K562 (cell line): ENCODE measurements around the gene VSIG4. TPM values are rescaled to one million over a fixed set of nuclear protein-coding genes. Genes with fewer than 3 reads are reported as not detected.

Source experiments
- COPS2 ChIP-seq: fragments of 450-650 bp; conservative IDR thresholded peaks from 2 replicates; pipeline ENCODE4 v1.6.1; 2016; ENCODE audit warnings: mild to moderate bottlenecking, moderate library complexity
- HDAC8 ChIP-seq: fragments of 450-650 bp; IDR thresholded peaks from 2 replicates; pipeline ENCODE4 v1.6.1; 2016; ENCODE audit warnings: mild to moderate bottlenecking, missing genetic modification characterization, moderate library complexity, missing compliant biosample characterization
- HNRNPUL1 ChIP-seq: fragments of 200-400 bp; formaldehyde crosslinking; IDR thresholded peaks from 2 replicates; pipeline ENCODE4 v1.6.1; 2017; ENCODE audit warnings: low read length
- KAT2B ChIP-seq: IDR thresholded peaks from one replicate; pipeline ENCODE4 v1.6.1; 2012; ENCODE audit warnings: low read depth, mild to moderate bottlenecking, control low read depth, inconsistent platforms, low read length, moderate library complexity
- NCOR1 ChIP-seq: fragments of 450-650 bp; IDR thresholded peaks from 2 replicates; pipeline ENCODE4 v1.6.1; 2016; ENCODE audit warnings: mild to moderate bottlenecking, moderate library complexity
- PCBP1 ChIP-seq: fragments of 200-400 bp; formaldehyde crosslinking; IDR thresholded peaks from 2 replicates; pipeline ENCODE4 v1.6.1; 2018; ENCODE audit warnings: mild to moderate bottlenecking, low read depth, low read length; ENCODE audit not compliant: poor library complexity, severe bottlenecking
- RBM15 ChIP-seq: fragments of 200-400 bp; formaldehyde crosslinking; IDR thresholded peaks from 2 replicates; pipeline ENCODE4 v1.6.1; 2018; ENCODE audit warnings: mild to moderate bottlenecking, low read length, moderate library complexity; ENCODE audit not compliant: insufficient read depth
- RBM17 ChIP-seq: fragments of 200-400 bp; formaldehyde crosslinking; IDR thresholded peaks from 2 replicates; pipeline ENCODE4 v1.6.1; 2017; ENCODE audit warnings: low read depth, mild to moderate bottlenecking, low read length, borderline replicate concordance
- SMARCA4 ChIP-seq: fragments of 450-650 bp; IDR thresholded peaks from 2 replicates; pipeline ENCODE4 v1.6.1; 2016
- ZC3H4 ChIP-seq: sonication (generic); formaldehyde crosslinking; IDR thresholded peaks from 2 replicates; pipeline ENCODE4 v1.9.0; 2021; ENCODE audit warnings: missing genetic modification reagents, borderline replicate concordance
- ZEB2 ChIP-seq: fragments of 450-650 bp; IDR thresholded peaks from 2 replicates; pipeline ENCODE4 v1.6.1; 2016
- ZNF124 ChIP-seq: sonication (generic); formaldehyde crosslinking; IDR thresholded peaks from 2 replicates; pipeline ENCODE4 v1.8.1; 2022; ENCODE audit warnings: missing genetic modification reagents
- ZNF174 ChIP-seq: fragments of 250-450 bp; sonication (Bioruptor Pico); IDR thresholded peaks from 2 replicates; pipeline ENCODE4 v1.4.0; 2020; ENCODE audit warnings: mild to moderate bottlenecking
- ZNF354B ChIP-seq: fragments of 250-450 bp; sonication (Bioruptor Pico); IDR thresholded peaks from 2 replicates; pipeline ENCODE4 v1.4.0; 2020
- ZNF408 ChIP-seq: fragments of 250-450 bp; sonication (Bioruptor Pico); IDR thresholded peaks from 2 replicates; pipeline ENCODE4 v1.4.0; 2020; ENCODE audit warnings: low read depth, mild to moderate bottlenecking, moderate library complexity
- ZSCAN29 ChIP-seq: fragments of 450-650 bp; IDR thresholded peaks from 2 replicates; pipeline ENCODE4 v1.6.1; 2017
- polyA plus RNA-seq, 8 experiments: library from polyadenylated mRNA; depleted of rRNA in 4 of 8; stranded (reverse) in 5 of 8; unstranded in 3 of 8; fragments of >200 nt; fragmentation: Nextera tagmentation in 2 of 8; fragmentation: Illumina TruSeq in 1 of 8; extraction: Ambion mirVana in 2 of 8; extraction: Trizol in 1 of 8; gene quantifications; 2 replicates each; pipeline versions ENCODE4 v1.2.1 to v1.2.3, GENCODE V29; 2011 to 2014; ENCODE audit warnings: inconsistent platforms in 1 of 8, missing spikeins in 1 of 8
- total RNA-seq, 7 experiments: library from RNA; depleted of rRNA in 6 of 7; stranded (reverse); fragments of >200 nt in 6 of 7; fragmentation: Illumina TruSeq in 2 of 7; extraction: Trizol in 2 of 7; gene quantifications; 2 replicates each; pipeline versions ENCODE4 v1.2.1 to v1.2.3, GENCODE V29; 2011 to 2021; ENCODE audit warnings: low replicate concordance in 1 of 7
- TF ChIP-seq, protein P1 (sequence below): sonication (generic); formaldehyde crosslinking; IDR thresholded peaks from 2 replicates; pipeline ENCODE4 v1.8.0; 2022; ENCODE audit warnings: missing genetic modification reagents, mild to moderate bottlenecking, borderline replicate concordance
- TF ChIP-seq, protein P2 (sequence below), 2 experiments: fragments of 450-650 bp in 1 of 2; sonication (generic) in 1 of 2; formaldehyde crosslinking in 1 of 2; IDR thresholded peaks; 2 replicates each; pipeline versions ENCODE4 v1.7.1 to v1.9.0; 2016 to 2022; ENCODE audit warnings: inconsistent platforms in 1 of 2, mild to moderate bottlenecking in 1 of 2, missing genetic modification reagents in 1 of 2
- TF ChIP-seq, protein P3 (sequence below): sonication (generic); formaldehyde crosslinking; IDR thresholded peaks from 2 replicates; pipeline ENCODE4 v1.8.0; 2022; ENCODE audit warnings: mild to moderate bottlenecking, missing genetic modification reagents

Gene VSIG4
- total and polyA plus RNA-seq, 9 of the 15 experiments (the other 6 are each of a cell fraction or from before 2014, with no cell fraction given): 0.22 to 1.6 (median 0.46) TPM; not detected in 1

DNA sequence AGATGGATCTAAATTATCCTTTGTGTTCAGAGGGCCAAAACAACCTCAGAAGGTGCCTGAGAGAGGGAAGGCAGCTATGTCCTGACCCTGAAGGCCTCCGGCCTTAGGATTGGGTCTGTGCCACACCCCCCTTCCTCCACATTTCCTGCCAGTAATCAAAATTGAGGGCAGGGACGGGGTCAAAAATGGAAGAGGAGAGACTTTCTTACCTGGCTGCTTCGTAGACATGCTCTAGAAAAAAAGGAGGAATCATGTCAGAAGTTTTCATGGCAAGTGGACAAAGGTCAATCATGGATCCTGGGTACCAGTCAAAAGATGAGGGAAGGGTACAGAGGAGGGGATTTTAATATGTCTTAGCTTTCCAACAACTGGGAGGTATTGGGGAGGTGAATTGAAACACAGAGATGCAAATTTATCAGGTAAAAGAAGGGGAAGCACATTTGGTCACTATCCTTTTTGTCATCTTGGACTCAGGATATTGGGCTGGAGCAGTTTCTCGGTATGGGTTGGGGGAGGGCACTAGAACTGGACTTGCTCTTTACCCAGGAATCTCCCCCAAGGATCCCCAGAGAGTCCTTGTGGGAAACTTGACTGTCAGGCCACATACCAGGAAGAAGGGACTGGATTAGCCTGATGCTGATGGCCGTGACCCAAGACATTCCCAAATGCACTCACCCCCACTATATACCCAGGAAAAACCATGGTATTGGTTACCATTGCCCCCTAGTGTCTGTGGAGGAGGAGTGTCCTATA is 17.1 kb downstream of the VSIG4 start (continued):
- no peak for TF ChIP-seq COPS2
- no peak for TF ChIP-seq HDAC8
- TF ChIP-seq ZNF354B: no peak
- TF ChIP-seq PCBP1: no peak
- TF ChIP-seq, protein P1, sequence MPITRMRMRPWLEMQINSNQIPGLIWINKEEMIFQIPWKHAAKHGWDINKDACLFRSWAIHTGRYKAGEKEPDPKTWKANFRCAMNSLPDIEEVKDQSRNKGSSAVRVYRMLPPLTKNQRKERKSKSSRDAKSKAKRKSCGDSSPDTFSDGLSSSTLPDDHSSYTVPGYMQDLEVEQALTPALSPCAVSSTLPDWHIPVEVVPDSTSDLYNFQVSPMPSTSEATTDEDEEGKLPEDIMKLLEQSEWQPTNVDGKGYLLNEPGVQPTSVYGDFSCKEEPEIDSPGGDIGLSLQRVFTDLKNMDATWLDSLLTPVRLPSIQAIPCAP (CRISPR knock-in tag): no peak
- TF ChIP-seq, protein P2, sequence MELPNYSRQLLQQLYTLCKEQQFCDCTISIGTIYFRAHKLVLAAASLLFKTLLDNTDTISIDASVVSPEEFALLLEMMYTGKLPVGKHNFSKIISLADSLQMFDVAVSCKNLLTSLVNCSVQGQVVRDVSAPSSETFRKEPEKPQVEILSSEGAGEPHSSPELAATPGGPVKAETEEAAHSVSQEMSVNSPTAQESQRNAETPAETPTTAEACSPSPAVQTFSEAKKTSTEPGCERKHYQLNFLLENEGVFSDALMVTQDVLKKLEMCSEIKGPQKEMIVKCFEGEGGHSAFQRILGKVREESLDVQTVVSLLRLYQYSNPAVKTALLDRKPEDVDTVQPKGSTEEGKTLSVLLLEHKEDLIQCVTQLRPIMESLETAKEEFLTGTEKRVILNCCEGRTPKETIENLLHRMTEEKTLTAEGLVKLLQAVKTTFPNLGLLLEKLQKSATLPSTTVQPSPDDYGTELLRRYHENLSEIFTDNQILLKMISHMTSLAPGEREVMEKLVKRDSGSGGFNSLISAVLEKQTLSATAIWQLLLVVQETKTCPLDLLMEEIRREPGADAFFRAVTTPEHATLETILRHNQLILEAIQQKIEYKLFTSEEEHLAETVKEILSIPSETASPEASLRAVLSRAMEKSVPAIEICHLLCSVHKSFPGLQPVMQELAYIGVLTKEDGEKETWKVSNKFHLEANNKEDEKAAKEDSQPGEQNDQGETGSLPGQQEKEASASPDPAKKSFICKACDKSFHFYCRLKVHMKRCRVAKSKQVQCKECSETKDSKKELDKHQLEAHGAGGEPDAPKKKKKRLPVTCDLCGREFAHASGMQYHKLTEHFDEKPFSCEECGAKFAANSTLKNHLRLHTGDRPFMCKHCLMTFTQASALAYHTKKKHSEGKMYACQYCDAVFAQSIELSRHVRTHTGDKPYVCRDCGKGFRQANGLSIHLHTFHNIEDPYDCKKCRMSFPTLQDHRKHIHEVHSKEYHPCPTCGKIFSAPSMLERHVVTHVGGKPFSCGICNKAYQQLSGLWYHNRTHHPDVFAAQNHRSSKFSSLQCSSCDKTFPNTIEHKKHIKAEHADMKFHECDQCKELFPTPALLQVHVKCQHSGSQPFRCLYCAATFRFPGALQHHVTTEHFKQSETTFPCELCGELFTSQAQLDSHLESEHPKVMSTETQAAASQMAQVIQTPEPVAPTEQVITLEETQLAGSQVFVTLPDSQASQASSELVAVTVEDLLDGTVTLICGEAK (IDR thresholded peaks at IDR 0.05): no peak
- TF ChIP-seq, protein P2 (CRISPR knock-in tag; IDR thresholded peaks at IDR 0.05): no peak
- no peak for TF ChIP-seq ZEB2
- no peak for TF ChIP-seq HNRNPUL1
- TF ChIP-seq ZNF174: no peak
- TF ChIP-seq ZNF124 (CRISPR knock-in tag): no peak
- TF ChIP-seq, protein P3, sequence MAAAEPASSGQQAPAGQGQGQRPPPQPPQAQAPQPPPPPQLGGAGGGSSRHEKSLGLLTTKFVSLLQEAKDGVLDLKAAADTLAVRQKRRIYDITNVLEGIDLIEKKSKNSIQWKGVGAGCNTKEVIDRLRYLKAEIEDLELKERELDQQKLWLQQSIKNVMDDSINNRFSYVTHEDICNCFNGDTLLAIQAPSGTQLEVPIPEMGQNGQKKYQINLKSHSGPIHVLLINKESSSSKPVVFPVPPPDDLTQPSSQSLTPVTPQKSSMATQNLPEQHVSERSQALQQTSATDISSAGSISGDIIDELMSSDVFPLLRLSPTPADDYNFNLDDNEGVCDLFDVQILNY (CRISPR knock-in tag): no peak
- TF ChIP-seq ZSCAN29: no peak
- TF ChIP-seq NCOR1: 0 out of 2 replicates have a peak, but pooled peaks have one; percentile 13
- no peak for TF ChIP-seq ZC3H4 (CRISPR knock-in tag)
- no peak for TF ChIP-seq RBM15
- TF ChIP-seq SMARCA4: no peak
- TF ChIP-seq ZNF408 (CRISPR knock-in tag): no peak
- TF ChIP-seq RBM17: no peak
- no peak for TF ChIP-seq KAT2B
